HepG2 (cell line): ENCODE data around the gene FGD2. TPM values are rescaled to one million over a fixed set of nuclear protein-coding genes. Genes with fewer than 3 reads are reported as not detected.

Experiments used
- AHR ChIP-seq: IDR thresholded peaks from 2 replicates; pipeline ENCODE4 v1.6.1; 2018; ENCODE audit warnings: missing genetic modification reagents, missing compliant biosample characterization
- ERF ChIP-seq: IDR thresholded peaks from 2 replicates; pipeline ENCODE4 v1.6.1; 2018; ENCODE audit warnings: missing biosample characterization, missing genetic modification reagents
- FOSL1 ChIP-seq: sonication (generic); formaldehyde crosslinking; IDR thresholded peaks from 2 replicates; pipeline ENCODE4 v1.9.0; 2021; ENCODE audit warnings: missing genetic modification reagents, borderline replicate concordance
- HNF4A ChIP-seq: sonication (generic); formaldehyde crosslinking; IDR thresholded peaks from 2 replicates; pipeline ENCODE4 v1.4.0; 2020; ENCODE audit warnings: missing genetic modification reagents
- JUNB ChIP-seq: sonication (generic); formaldehyde crosslinking; IDR thresholded peaks from 2 replicates; pipeline ENCODE4 v1.8.0; 2022; ENCODE audit warnings: missing genetic modification reagents, mild to moderate bottlenecking, borderline replicate concordance
- MTA3 ChIP-seq: sonication (generic); formaldehyde crosslinking; IDR thresholded peaks from 2 replicates; pipeline ENCODE4 v1.4.0; 2020; ENCODE audit warnings: missing genetic modification reagents
- NFE2L2 ChIP-seq: fragments of 150-350 bp; IDR thresholded peaks from 2 replicates; pipeline ENCODE4 v1.6.1; 2014; ENCODE audit warnings: low read length
- PCBP2 ChIP-seq: fragments of 200-400 bp; formaldehyde crosslinking; optimal IDR thresholded peaks from 2 replicates; pipeline ENCODE3; 2018; ENCODE audit warnings: low read length, low read depth; ENCODE audit not compliant: poor library complexity, severe bottlenecking
- PHF5A ChIP-seq: IDR thresholded peaks from one replicate; pipeline ENCODE4 v1.6.1; 2018; ENCODE audit warnings: low read depth, missing genetic modification reagents; ENCODE audit not compliant: unreplicated experiment
- POLR2AphosphoS5 ChIP-seq: IDR thresholded peaks from 2 replicates; pipeline ENCODE4 v1.6.1; 2012; ENCODE audit warnings: low read depth, low read length
- TEAD3 ChIP-seq: optimal IDR thresholded peaks from 2 replicates; pipeline ENCODE3; 2016; ENCODE audit warnings: borderline replicate concordance
- TGIF2 ChIP-seq: IDR thresholded peaks from 2 replicates; pipeline ENCODE4 v1.6.1; 2016; ENCODE audit warnings: control low read depth, missing compliant biosample characterization
- ZKSCAN8 ChIP-seq: IDR thresholded peaks from 2 replicates; pipeline ENCODE4 v1.6.1; 2016; ENCODE audit warnings: borderline replicate concordance, missing genetic modification reagents, missing compliant biosample characterization
- ZMYM3 ChIP-seq: sonication (generic); formaldehyde crosslinking; IDR thresholded peaks from 2 replicates; pipeline ENCODE4 v1.5.1; 2020; ENCODE audit warnings: mild to moderate bottlenecking, missing genetic modification reagents
- ZNF205 ChIP-seq: IDR thresholded peaks from 2 replicates; pipeline ENCODE4 v1.6.1; 2018; ENCODE audit warnings: missing biosample characterization, missing genetic modification reagents
- ZNF329 ChIP-seq: sonication (generic); formaldehyde crosslinking; IDR thresholded peaks from 2 replicates; pipeline ENCODE4 v1.9.0; 2021; ENCODE audit warnings: low read depth, mild to moderate bottlenecking, missing genetic modification reagents
- ZNF367 ChIP-seq: sonication (generic); formaldehyde crosslinking; IDR thresholded peaks from 2 replicates; pipeline ENCODE4 v1.4.0; 2020; ENCODE audit warnings: missing genetic modification reagents, borderline replicate concordance
- ZNF546 ChIP-seq: sonication (generic); formaldehyde crosslinking; conservative IDR thresholded peaks from 2 replicates; pipeline ENCODE4 v1.8.1; 2023; ENCODE audit warnings: mild to moderate bottlenecking, missing genetic modification reagents
- ZNF597 ChIP-seq: sonication (generic); formaldehyde crosslinking; IDR thresholded peaks from 2 replicates; pipeline ENCODE4 v1.5.0; 2020; ENCODE audit warnings: missing genetic modification reagents
- ZNF605 ChIP-seq: sonication (generic); formaldehyde crosslinking; IDR thresholded peaks from 2 replicates; pipeline ENCODE4 v1.8.0; 2022; ENCODE audit warnings: mild to moderate bottlenecking, missing genetic modification reagents
- ZNF691 ChIP-seq: sonication (generic); formaldehyde crosslinking; IDR thresholded peaks from 2 replicates; pipeline ENCODE4 v1.4.0; 2020; ENCODE audit warnings: missing genetic modification reagents, low read depth, mild to moderate bottlenecking, borderline replicate concordance
- ZNF746 ChIP-seq: sonication (generic); formaldehyde crosslinking; IDR thresholded peaks from 2 replicates; pipeline ENCODE4 v1.8.0; 2022; ENCODE audit warnings: mild to moderate bottlenecking, missing genetic modification reagents
- ZNF891 ChIP-seq: sonication (generic); formaldehyde crosslinking; IDR thresholded peaks from 2 replicates; pipeline ENCODE4 v1.5.0; 2020; ENCODE audit warnings: mild to moderate bottlenecking, missing genetic modification reagents
- ZSCAN20 ChIP-seq: sonication (generic); formaldehyde crosslinking; IDR thresholded peaks from 2 replicates; pipeline ENCODE4 v1.4.0; 2020; ENCODE audit warnings: missing genetic modification reagents, mild to moderate bottlenecking, borderline replicate concordance
- polyA plus RNA-seq, 8 experiments: library from polyadenylated mRNA; depleted of rRNA in 3 of 8; stranded (reverse) in 7 of 8; unstranded in 1 of 8; fragments of >200 nt; fragmentation: Illumina TruSeq in 4 of 8; extraction: Trizol in 4 of 8; gene quantifications; 2 replicates each; pipeline versions ENCODE4 v1.2.1 to v1.2.3, GENCODE V29; 2011 to 2016; ENCODE audit warnings: low read depth in 4 of 8, missing spikeins in 1 of 8, mixed read lengths in 1 of 8; ENCODE audit not compliant: insufficient read depth in 1 of 8
- total RNA-seq, 5 experiments: library from RNA; depleted of rRNA; stranded (reverse); fragments of >200 nt; fragmentation: Illumina TruSeq; extraction: Trizol; gene quantifications; 2 replicates each; pipeline ENCODE4 v1.2.3, GENCODE V29; 2016; ENCODE audit warnings: low read depth in 1 of 5
- TF ChIP-seq, protein P1 (sequence below): sonication (generic); formaldehyde crosslinking; IDR thresholded peaks from 2 replicates; pipeline ENCODE4 v1.8.0; 2022; ENCODE audit warnings: mild to moderate bottlenecking, missing genetic modification reagents, borderline replicate concordance
- TF ChIP-seq, protein P2 (sequence below): sonication (generic); formaldehyde crosslinking; IDR thresholded peaks from 2 replicates; pipeline ENCODE4 v1.8.1; 2023; ENCODE audit warnings: missing genetic modification reagents, inconsistent platforms, borderline replicate concordance

The FGD2 gene
- total and polyA plus RNA-seq, 2 of the 13 experiments (the other 11 are each of a cell fraction or from before 2014, with no cell fraction given) = not detected

GRCh38 chr6:37056439-37057127 is 51.1 kb downstream of the FGD2 start (continued):
- TF ChIP-seq JUNB (no peak; the same call in 1 of the 2 replicates), ZNF205 (CRISPR knock-in tag) (no peak), AHR (CRISPR knock-in tag) (no peak), POLR2AphosphoS5 (no peak), ZMYM3 (no peak), ZNF329 (CRISPR knock-in tag) (no peak), FOSL1 (peak; percentile 18; the same call in 1 of the 2 replicates), ZNF367 (CRISPR knock-in tag) (no peak), ZKSCAN8 (CRISPR knock-in tag) (peak; percentile 93), ZNF691 (0 out of 2 replicates have a peak, but pooled peaks have one; percentile 31), ZNF891 (no peak), ZNF746 (no peak), ZNF605 (CRISPR knock-in tag) (0 out of 2 replicates have a peak, but pooled peaks have one; percentile 1), ZSCAN20 (CRISPR knock-in tag) (no peak), NFE2L2 (no peak), ZNF546 (CRISPR knock-in tag) (no peak), ZNF597 (no peak), PCBP2 (no peak), TEAD3 (CRISPR knock-in tag) (peak; percentile 20), PHF5A (CRISPR knock-in tag) (no peak), ERF (CRISPR knock-in tag) (no peak), MTA3 (CRISPR knock-in tag) (no peak), TGIF2 (CRISPR knock-in tag) (no peak), HNF4A (no peak)
- TF ChIP-seq, protein P1, sequence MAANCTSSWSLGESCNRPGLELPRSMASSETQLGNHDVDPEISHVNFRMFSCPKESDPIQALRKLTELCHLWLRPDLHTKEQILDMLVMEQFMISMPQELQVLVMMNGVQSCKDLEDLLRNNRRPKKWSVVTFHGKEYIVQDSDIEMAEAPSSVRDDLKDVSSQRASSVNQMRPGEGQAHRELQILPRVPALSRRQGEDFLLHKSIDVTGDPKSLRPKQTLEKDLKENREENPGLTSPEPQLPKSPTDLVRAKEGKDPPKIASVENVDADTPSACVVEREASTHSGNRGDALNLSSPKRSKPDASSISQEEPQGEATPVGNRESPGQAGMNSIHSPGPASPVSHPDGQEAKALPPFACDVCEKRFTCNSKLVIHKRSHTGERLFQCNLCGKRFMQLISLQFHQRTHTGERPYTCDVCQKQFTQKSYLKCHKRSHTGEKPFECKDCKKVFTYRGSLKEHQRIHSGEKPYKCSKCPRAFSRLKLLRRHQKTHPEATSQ (CRISPR knock-in tag) = no peak
- TF ChIP-seq, protein P2, sequence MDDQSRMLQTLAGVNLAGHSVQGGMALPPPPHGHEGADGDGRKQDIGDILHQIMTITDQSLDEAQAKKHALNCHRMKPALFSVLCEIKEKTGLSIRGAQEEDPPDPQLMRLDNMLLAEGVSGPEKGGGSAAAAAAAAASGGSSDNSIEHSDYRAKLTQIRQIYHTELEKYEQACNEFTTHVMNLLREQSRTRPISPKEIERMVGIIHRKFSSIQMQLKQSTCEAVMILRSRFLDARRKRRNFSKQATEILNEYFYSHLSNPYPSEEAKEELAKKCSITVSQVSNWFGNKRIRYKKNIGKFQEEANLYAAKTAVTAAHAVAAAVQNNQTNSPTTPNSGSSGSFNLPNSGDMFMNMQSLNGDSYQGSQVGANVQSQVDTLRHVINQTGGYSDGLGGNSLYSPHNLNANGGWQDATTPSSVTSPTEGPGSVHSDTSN = no peak
